Thyroid gland (tissue), 4 donors: ENCODE results near the gene CTNNB1.

Experiments
- POLR2A ChIP-seq, 2 donors: fragments of 450-650 bp; IDR thresholded peaks; one replicate each; pipeline ENCODE4 v1.6.1; 2017; ENCODE audit warnings: antibody characterized with exemption in 2 of 2, mild to moderate bottlenecking in 2 of 2, moderate library complexity in 1 of 2
- TF ChIP-seq, protein P1 (sequence below), 6 experiments: fragments of 200-600 bp in 3 of 6; fragments of 450-650 bp in 3 of 6; sonication (generic) in 3 of 6; IDR thresholded peaks; one replicate each; pipeline ENCODE4 v1.5.1; 2016 to 2019; ENCODE audit warnings: antibody characterized with exemption in 6 of 6, mild to moderate bottlenecking in 2 of 6, inconsistent platforms in 1 of 6, moderate library complexity in 1 of 6

DNA sequence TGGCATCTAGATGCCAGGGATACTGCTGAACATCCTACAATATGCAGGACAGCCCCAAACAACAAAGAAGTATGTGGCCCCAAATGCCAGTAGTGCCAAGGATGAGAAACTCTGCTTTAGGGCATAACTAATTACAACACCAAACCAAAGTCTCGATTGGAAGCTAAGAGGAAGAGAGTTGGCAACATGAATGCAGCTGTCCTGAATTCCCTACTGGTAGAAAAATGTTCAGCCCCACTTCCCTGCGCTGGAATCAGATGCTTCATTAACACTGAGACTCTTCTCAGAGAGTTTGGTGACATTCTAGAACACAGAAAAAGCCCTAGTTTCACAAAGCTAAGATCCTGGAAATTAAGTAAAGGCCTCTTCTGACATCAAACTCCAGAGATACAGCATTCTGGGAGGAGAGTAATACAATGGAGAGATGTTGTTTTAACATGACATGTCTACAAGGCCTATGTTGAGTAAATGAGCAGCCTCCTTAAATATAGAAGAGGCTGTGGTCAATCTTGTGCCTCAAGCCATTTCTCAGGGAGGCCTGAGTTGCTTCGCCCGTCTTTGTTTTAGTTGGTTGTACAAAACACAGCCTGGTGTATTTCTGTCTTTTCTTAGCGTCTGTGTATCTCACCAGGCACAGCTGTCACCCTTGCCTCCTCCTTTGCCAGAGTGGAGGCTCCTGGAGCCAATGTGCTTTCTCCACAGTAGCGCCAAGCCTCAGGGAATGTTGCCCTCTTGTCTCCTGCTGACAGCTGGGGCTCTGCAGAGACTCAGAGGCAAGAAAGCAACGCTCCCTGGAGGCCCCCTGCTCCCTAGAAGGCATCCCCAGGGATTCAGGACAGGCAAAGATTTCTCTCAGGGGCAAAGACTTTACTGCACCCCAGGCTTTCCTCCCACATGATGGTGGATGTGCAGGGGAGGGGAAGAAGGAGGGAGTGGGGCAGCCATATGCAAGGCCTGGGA is 25.1 kb upstream of the CTNNB1 start:
- TF ChIP-seq, protein P1, sequence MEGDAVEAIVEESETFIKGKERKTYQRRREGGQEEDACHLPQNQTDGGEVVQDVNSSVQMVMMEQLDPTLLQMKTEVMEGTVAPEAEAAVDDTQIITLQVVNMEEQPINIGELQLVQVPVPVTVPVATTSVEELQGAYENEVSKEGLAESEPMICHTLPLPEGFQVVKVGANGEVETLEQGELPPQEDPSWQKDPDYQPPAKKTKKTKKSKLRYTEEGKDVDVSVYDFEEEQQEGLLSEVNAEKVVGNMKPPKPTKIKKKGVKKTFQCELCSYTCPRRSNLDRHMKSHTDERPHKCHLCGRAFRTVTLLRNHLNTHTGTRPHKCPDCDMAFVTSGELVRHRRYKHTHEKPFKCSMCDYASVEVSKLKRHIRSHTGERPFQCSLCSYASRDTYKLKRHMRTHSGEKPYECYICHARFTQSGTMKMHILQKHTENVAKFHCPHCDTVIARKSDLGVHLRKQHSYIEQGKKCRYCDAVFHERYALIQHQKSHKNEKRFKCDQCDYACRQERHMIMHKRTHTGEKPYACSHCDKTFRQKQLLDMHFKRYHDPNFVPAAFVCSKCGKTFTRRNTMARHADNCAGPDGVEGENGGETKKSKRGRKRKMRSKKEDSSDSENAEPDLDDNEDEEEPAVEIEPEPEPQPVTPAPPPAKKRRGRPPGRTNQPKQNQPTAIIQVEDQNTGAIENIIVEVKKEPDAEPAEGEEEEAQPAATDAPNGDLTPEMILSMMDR (IDR thresholded peaks at IDR 0.05), result no peak
- TF ChIP-seq POLR2A (IDR thresholded peaks at IDR 0.05), result no peak
